OCI-LY7 (cell line): ENCODE data around the gene ID2.

Experiments
- CTCF ChIP-seq: fragments of 200-600 bp; sonication (generic); conservative IDR thresholded peaks from 2 replicates; pipeline ENCODE4 v1.5.1; 2014; ENCODE audit warnings: mild to moderate bottlenecking, antibody characterized with exemption, low read length, moderate library complexity, mixed read lengths
- EZH2phosphoT487 ChIP-seq: fragments of 200-600 bp; sonication (generic); IDR thresholded peaks from 2 replicates; pipeline ENCODE4 v1.6.1; 2018; ENCODE audit warnings: low read depth, borderline replicate concordance, mild to moderate bottlenecking, mixed run types, antibody characterized with exemption, low read length, moderate library complexity, mixed read lengths

- no peak for TF ChIP-seq CTCF
- TF ChIP-seq EZH2phosphoT487, result no peak
Measured at GRCh38 chr2:8636721-8637636, 44.9 kb upstream of the ID2 start.
